ENCODE results near the gene TLDC2.

The TLDC2 gene

GRCh38 chr20:36881331-36881730 lies 5.4 kb downstream of the TLDC2 start:
- no peak overlapping the region for H3K4me3 ChIP-seq (ENCODE audit: low read length)
- no peak for DNase-seq (ENCODE audit: low read depth)
- TF ChIP-seq, protein P1, sequence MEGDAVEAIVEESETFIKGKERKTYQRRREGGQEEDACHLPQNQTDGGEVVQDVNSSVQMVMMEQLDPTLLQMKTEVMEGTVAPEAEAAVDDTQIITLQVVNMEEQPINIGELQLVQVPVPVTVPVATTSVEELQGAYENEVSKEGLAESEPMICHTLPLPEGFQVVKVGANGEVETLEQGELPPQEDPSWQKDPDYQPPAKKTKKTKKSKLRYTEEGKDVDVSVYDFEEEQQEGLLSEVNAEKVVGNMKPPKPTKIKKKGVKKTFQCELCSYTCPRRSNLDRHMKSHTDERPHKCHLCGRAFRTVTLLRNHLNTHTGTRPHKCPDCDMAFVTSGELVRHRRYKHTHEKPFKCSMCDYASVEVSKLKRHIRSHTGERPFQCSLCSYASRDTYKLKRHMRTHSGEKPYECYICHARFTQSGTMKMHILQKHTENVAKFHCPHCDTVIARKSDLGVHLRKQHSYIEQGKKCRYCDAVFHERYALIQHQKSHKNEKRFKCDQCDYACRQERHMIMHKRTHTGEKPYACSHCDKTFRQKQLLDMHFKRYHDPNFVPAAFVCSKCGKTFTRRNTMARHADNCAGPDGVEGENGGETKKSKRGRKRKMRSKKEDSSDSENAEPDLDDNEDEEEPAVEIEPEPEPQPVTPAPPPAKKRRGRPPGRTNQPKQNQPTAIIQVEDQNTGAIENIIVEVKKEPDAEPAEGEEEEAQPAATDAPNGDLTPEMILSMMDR (IDR thresholded peaks at IDR 0.05; ENCODE audit: insufficient read depth, low read depth, low read length, missing control alignments) = no peak

DNA sequence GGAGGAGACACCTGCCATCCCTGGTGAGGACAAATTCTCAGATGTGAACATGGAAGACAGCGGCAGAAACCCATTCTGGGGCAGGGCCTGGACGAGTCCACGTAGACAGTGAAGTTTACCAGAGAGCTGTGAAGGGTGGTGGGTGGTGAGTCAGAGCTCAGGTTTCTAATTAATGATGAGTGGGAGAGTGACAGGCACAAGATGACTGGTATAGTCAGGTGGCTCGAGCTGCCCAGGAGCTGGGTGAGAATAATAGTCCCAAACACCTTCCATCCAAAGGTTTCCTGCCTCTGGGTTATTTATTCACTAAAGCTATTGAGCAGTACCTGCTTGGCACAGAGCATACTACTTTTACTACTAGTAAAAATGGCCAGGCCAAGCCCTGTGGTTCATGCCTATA lies 6.0 kb downstream of the TLDC2 start:
- TF ChIP-seq, protein P1 (IDR thresholded peaks at IDR 0.05; ENCODE audit: insufficient read depth, low read depth, low read length, missing control alignments) = no peak
- H3K4me3 ChIP-seq (ENCODE audit: low read length) = no peak overlapping the region
- DNase-seq (ENCODE audit: low read depth) = peak; percentile 80

- H3K4me3 ChIP-seq (ENCODE audit: low read length) = no peak overlapping the region
- TF ChIP-seq, protein P1 (IDR thresholded peaks at IDR 0.05; ENCODE audit: insufficient read depth, low read depth, low read length, missing control alignments) = no peak
- DNase-seq (ENCODE audit: low read depth) = no peak
Observed at GRCh38 chr20:36883977-36884535, 8.1 kb downstream of the TLDC2 start.

DNA sequence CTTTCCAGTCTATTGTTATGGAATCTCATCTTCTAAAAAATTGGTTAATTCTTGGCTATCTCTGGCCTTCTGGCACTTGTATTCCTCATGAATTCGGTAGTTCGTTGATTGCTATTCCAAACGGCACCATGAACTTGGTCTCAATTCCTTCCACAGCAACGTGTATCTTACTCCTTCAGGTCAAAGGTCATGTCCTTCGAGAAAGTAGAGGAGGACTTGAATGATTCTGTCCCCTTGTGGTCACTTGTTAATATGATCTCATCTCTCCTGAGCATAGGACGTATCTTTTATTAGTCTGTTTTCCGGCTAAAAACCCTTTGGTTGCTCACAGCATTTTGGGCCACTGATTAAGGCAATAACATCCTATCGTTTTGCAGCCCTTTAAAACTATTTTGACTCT lies 9.4 kb downstream of the TLDC2 start:
- TF ChIP-seq, protein P1 (IDR thresholded peaks at IDR 0.05; ENCODE audit: insufficient read depth, low read depth, low read length, missing control alignments) = no peak
- H3K4me3 ChIP-seq (ENCODE audit: low read length) = no peak overlapping the region
- DNase-seq (ENCODE audit: low read depth) = no peak

DNA sequence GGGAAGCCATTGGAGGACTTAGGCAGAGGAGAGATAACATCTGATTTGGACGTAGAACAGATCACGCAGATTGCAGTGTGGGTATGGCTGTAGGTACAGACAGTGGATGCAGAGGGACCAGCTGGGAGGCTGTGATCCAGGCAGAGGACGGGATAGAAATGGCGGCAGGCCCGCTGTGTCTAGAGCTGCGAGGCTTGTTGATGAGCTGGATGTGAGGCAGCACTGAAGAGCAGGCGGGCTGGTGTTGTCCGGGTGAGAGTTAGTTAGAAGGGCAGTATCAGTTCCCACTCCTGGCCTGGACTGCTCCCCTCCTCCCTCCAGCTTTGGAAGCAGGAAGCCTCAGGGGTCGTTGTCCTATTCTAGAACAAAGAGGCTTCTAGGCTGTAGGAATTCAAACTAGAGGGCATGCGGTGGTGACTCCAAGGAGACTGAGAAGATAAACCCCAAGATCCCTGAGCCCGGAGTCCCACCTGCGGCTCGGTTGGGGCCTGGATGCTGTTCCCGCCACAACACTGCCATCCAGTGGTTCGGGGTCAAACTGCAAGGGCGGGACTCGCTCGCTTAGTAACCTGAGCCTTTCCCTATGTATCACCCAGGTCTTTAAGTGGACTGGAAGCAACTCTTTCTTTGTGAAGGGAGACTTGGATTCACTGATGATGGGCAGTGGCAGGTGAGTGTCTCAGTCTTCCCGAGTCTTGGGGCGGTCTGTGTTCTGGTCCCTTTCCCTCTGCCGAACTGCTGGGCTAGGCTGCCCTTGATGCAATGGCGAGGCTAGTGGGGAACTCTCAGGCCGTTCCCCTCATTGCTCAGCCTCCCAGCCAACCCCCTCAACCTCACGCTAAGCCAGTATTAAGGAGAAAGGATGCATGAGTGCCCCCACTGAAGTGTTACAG lies 11.2 kb downstream of the TLDC2 start:
- DNase-seq (ENCODE audit: low read depth) = peak; percentile 84
- no peak overlapping the region for H3K4me3 ChIP-seq (ENCODE audit: low read length)
- TF ChIP-seq, protein P1 (IDR thresholded peaks at IDR 0.05; ENCODE audit: insufficient read depth, low read depth, low read length, missing control alignments) = peak; percentile 98

DNA sequence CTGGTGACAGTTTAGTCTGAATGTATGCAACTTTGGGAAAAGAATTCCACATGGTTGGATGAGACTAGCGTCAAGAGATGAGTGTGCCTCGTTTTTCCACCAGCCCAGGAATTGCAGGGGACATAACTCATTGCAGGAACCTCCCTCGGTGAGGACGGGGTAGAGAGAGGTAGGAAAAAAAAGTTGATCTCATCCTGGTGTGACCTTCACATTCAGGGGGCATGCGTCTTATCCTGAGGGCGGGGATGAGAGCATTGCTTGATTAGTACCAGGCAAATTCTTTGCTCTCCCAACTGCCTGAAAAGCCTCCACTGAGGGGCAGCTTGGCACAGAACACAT lies 11.8 kb downstream of the TLDC2 start:
- no peak overlapping the region for H3K4me3 ChIP-seq (ENCODE audit: low read length)
- TF ChIP-seq, protein P1 (IDR thresholded peaks at IDR 0.05; ENCODE audit: insufficient read depth, low read depth, low read length, missing control alignments) = no peak
- DNase-seq (ENCODE audit: low read depth) = no peak
